Neural progenitor cell (in vitro differentiated cells): ENCODE results near the gene TPCN2. TPM values are rescaled to one million over a fixed set of nuclear protein-coding genes. Genes with fewer than 3 reads are reported as not detected.

Experiments
- DNase-seq: peaks from one replicate; pipeline ENCODE4 v3.0.0-alpha.2; 2016; ENCODE audit warnings: low spot score
- H2AFZ ChIP-seq: fragments of 200-600 bp; sonication (generic); replicated peaks from 2 replicates; pipeline ENCODE4 v1.6.1; 2016; ENCODE audit warnings: antibody characterized with exemption
- H3F3A ChIP-seq: fragments of 200-600 bp; sonication (generic); 2 replicates; pipeline ENCODE4 v1.6.1; 2016; ENCODE audit warnings: antibody characterized with exemption, low read depth
- H3K27ac ChIP-seq: fragments of 200-600 bp; sonication (generic); 2 replicates; pipeline ENCODE4 v1.5.1; 2016; ENCODE audit warnings: mild to moderate bottlenecking
- H3K27me3 ChIP-seq: fragments of 200-600 bp; sonication (generic); 2 replicates; pipeline ENCODE4 v1.6.1; 2016; ENCODE audit warnings: mild to moderate bottlenecking, moderate library complexity
- H3K36me3 ChIP-seq: fragments of 200-600 bp; sonication (generic); 2 replicates; pipeline ENCODE4 v1.5.1; 2016
- H3K4me1 ChIP-seq: fragments of 200-600 bp; sonication (generic); 2 replicates; pipeline ENCODE4 v1.6.1; 2016; ENCODE audit warnings: mixed run types
- H3K4me2 ChIP-seq: fragments of 200-600 bp; sonication (generic); 2 replicates; pipeline ENCODE4 v1.6.1; 2016
- H3K4me3 ChIP-seq: fragments of 200-600 bp; sonication (generic); 2 replicates; pipeline ENCODE4 v1.5.1; 2016
- H3K79me2 ChIP-seq: fragments of 200-600 bp; sonication (generic); 2 replicates; pipeline ENCODE4 v1.6.1; 2016; ENCODE audit warnings: low read depth
- H3K9ac ChIP-seq: fragments of 200-600 bp; sonication (generic); 2 replicates; pipeline ENCODE4 v1.6.1; 2016
- H3K9me3 ChIP-seq: fragments of 200-600 bp; sonication (generic); 2 replicates; pipeline ENCODE4 v1.5.1; 2016; ENCODE audit warnings: low read depth
- H4K20me1 ChIP-seq: fragments of 200-600 bp; sonication (generic); 2 replicates; pipeline ENCODE4 v1.6.1; 2016; ENCODE audit warnings: low read depth
- H3K27ac Mint-ChIP-seq: 3 replicates; pipeline ENCODE4 v1.8.0; 2021; ENCODE audit warnings: mixed read lengths
- H3K27me3 Mint-ChIP-seq: 2 replicates; pipeline ENCODE4 v1.8.0; 2022; ENCODE audit warnings: low read depth, mild to moderate bottlenecking, inconsistent platforms, moderate library complexity, mixed read lengths; ENCODE audit not compliant: insufficient read depth
- H3K36me3 Mint-ChIP-seq: 3 replicates; pipeline ENCODE4 v1.8.0; 2021; ENCODE audit warnings: mixed read lengths
- H3K4me1 Mint-ChIP-seq: 3 replicates; pipeline ENCODE4 v1.8.0; 2021; ENCODE audit warnings: mixed read lengths
- H3K4me3 Mint-ChIP-seq: 3 replicates; pipeline ENCODE4 v1.8.0; 2021; ENCODE audit warnings: mild to moderate bottlenecking, moderate library complexity, mixed read lengths
- H3K9me3 Mint-ChIP-seq: 3 replicates; pipeline ENCODE4 v1.8.0; 2020; ENCODE audit warnings: mixed read lengths
- EZH2 ChIP-seq: fragments of 200-600 bp; sonication (generic); IDR thresholded peaks from 2 replicates; pipeline ENCODE4 v1.6.1; 2017; ENCODE audit warnings: antibody characterized with exemption, mild to moderate bottlenecking, moderate library complexity
- EZH2phosphoT487 ChIP-seq: fragments of 200-600 bp; sonication (generic); IDR thresholded peaks from 2 replicates; pipeline ENCODE4 v1.6.1; 2017; ENCODE audit warnings: antibody characterized with exemption
- total RNA-seq: library from RNA; depleted of rRNA; stranded (reverse); fragments of >200 nt; gene quantifications from 2 replicates; pipeline ENCODE4 v1.2.3, GENCODE V29; 2015; ENCODE audit warnings: low replicate concordance
- TF ChIP-seq, protein P1 (sequence below): fragments of 200-600 bp; sonication (generic); IDR thresholded peaks from 2 replicates; pipeline ENCODE4 v1.5.1; 2017; ENCODE audit warnings: antibody characterized with exemption, mild to moderate bottlenecking

TPCN2 gene
- total RNA-seq, 1 donor from 2014 or later: 7.2 TPM

DNA sequence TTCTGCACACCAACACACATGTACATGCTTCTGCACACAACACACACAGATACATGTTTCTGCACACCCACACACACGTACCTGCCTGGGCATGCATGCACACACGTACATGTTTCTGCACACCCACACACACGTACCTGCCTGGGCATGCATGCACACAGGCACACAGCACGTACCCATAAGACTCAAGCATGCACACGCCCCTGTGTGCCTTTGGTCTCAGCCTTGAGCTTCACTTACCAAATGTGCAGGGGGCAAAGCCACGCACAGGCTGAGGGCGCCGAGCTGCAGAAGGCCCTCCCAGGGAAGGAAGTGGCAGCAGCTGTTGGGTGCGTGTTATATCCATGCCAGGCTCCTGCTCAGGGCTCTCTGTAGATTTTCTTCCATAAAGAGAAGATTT is 72.3 kb downstream of the TPCN2 start:
- Histone ChIP-seq H3K4me1 (peaks cover 14% of the 10 kb centered on the region), H3K4me2 (no peak overlapping the region), H3K9ac (no peak overlapping the region), H3K9me3 (no peaks in the 10 kb centered on the region), H3K4me3 (no peak overlapping the region), H3K79me2 (no peaks in the 10 kb centered on the region), H4K20me1 (no peaks in the 10 kb centered on the region), H3K27ac (no peak overlapping the region), H3F3A (peaks cover 23% of the 10 kb centered on the region), H3K27me3 (no peaks in the 10 kb centered on the region), H2AFZ (no peak overlapping the region), H3K36me3 (no peaks in the 10 kb centered on the region)
- no peak overlapping the region for H3K4me3 Mint-ChIP-seq
- DNase-seq: no peak
- H3K9me3 Mint-ChIP-seq: peaks cover 4% of the 10 kb centered on the region
- peaks cover 7% of the 10 kb centered on the region for H3K27me3 Mint-ChIP-seq
- H3K27ac Mint-ChIP-seq: peak overlapping the region; percentile 72
- peaks cover 3% of the 10 kb centered on the region for H3K36me3 Mint-ChIP-seq
- TF ChIP-seq, protein P1, sequence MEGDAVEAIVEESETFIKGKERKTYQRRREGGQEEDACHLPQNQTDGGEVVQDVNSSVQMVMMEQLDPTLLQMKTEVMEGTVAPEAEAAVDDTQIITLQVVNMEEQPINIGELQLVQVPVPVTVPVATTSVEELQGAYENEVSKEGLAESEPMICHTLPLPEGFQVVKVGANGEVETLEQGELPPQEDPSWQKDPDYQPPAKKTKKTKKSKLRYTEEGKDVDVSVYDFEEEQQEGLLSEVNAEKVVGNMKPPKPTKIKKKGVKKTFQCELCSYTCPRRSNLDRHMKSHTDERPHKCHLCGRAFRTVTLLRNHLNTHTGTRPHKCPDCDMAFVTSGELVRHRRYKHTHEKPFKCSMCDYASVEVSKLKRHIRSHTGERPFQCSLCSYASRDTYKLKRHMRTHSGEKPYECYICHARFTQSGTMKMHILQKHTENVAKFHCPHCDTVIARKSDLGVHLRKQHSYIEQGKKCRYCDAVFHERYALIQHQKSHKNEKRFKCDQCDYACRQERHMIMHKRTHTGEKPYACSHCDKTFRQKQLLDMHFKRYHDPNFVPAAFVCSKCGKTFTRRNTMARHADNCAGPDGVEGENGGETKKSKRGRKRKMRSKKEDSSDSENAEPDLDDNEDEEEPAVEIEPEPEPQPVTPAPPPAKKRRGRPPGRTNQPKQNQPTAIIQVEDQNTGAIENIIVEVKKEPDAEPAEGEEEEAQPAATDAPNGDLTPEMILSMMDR: no peak
- TF ChIP-seq EZH2phosphoT487 (no peak), EZH2 (no peak)
- H3K4me1 Mint-ChIP-seq: peaks cover 26% of the 10 kb centered on the region

GRCh38 chr11:69121621-69122325 is 73.0 kb downstream of the TPCN2 start:
- H3K79me2 ChIP-seq: no peaks in the 10 kb centered on the region
- H3K27ac ChIP-seq: no peak overlapping the region
- DNase-seq: no peak
- H3K4me1 ChIP-seq: peaks cover 14% of the 10 kb centered on the region
- TF ChIP-seq, protein P1: no peak
- TF ChIP-seq EZH2phosphoT487 (no peak), EZH2 (no peak)
- H3K36me3 ChIP-seq: no peaks in the 10 kb centered on the region
- peaks cover 23% of the 10 kb centered on the region for H3F3A ChIP-seq
- no peaks in the 10 kb centered on the region for H3K27me3 ChIP-seq
- no peak overlapping the region for H3K4me3 ChIP-seq
- no peak overlapping the region for H2AFZ ChIP-seq
- H3K4me1 Mint-ChIP-seq: peaks cover 21% of the 10 kb centered on the region
- H3K36me3 Mint-ChIP-seq: peaks cover 3% of the 10 kb centered on the region
- H3K27me3 Mint-ChIP-seq: peaks cover 5% of the 10 kb centered on the region
- peaks cover 4% of the 10 kb centered on the region for H3K9me3 Mint-ChIP-seq
- no peak overlapping the region for H3K4me3 Mint-ChIP-seq
- H3K4me2 ChIP-seq: no peak overlapping the region
- no peak overlapping the region for H3K9ac ChIP-seq
- H3K9me3 ChIP-seq: no peaks in the 10 kb centered on the region
- H4K20me1 ChIP-seq: no peaks in the 10 kb centered on the region
- H3K27ac Mint-ChIP-seq: peak overlapping the region; percentile 46

DNA sequence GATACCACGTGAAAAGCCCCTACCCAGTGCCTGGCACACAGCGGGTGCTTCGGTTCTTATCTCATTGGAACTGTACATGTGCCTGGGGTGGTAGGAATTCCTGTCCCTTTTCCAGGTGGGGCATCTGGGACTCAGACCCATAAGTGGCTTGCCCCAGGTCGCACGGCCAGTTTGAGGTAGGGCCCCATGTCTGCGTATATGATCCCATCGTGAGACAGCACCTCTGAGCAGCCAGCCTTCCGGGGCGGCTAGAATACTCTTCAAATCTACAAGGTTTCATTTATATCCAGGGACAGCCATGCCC is 73.5 kb downstream of the TPCN2 start:
- no peaks in the 10 kb centered on the region for H4K20me1 ChIP-seq
- H3K27ac ChIP-seq: no peak overlapping the region
- TF ChIP-seq, protein P1: no peak
- TF ChIP-seq EZH2phosphoT487 (no peak), EZH2 (no peak)
- peaks cover 3% of the 10 kb centered on the region for H3K36me3 Mint-ChIP-seq
- DNase-seq: no peak
- no peaks in the 10 kb centered on the region for H3K79me2 ChIP-seq
- H2AFZ ChIP-seq: no peak overlapping the region
- H3K4me1 ChIP-seq: peaks cover 14% of the 10 kb centered on the region
- peaks cover 23% of the 10 kb centered on the region for H3F3A ChIP-seq
- peak overlapping the region; percentile 74 for H3K4me2 ChIP-seq
- no peak overlapping the region for H3K9ac ChIP-seq
- H3K27ac Mint-ChIP-seq: no peak overlapping the region
- H3K27me3 Mint-ChIP-seq: peaks cover 6% of the 10 kb centered on the region
- no peak overlapping the region for H3K4me3 Mint-ChIP-seq
- no peak overlapping the region for H3K4me3 ChIP-seq
- peaks cover 18% of the 10 kb centered on the region for H3K4me1 Mint-ChIP-seq
- no peaks in the 10 kb centered on the region for H3K36me3 ChIP-seq
- no peaks in the 10 kb centered on the region for H3K27me3 ChIP-seq
- H3K9me3 ChIP-seq: no peaks in the 10 kb centered on the region
- peaks cover 4% of the 10 kb centered on the region for H3K9me3 Mint-ChIP-seq
